Omental fat pad (tissue), 4 donors: ENCODE measurements around the gene STAG1. TPM values are rescaled to one million over a fixed set of nuclear protein-coding genes. Genes with fewer than 3 reads are reported as not detected.
"Not testable (repeated sequence)": the region's sequence is repeated elsewhere in the genome, so short reads cannot be mapped to it uniquely, and the experiment has no call there.

ENCODE experiments used
- ATAC-seq: fragments of 150-250 bp; one replicate; pipeline ENCODE4 v1.9.1; 2016; ENCODE audit warnings: mild to moderate bottlenecking, moderate library complexity; ENCODE audit not compliant: low FRiP score
- DNase-seq: peaks from one replicate; pipeline ENCODE4 v3.0.0-alpha.2; 2019; ENCODE audit warnings: low spot score
- CTCF ChIP-seq, 3 donors: fragments of 450-650 bp; IDR thresholded peaks; one replicate each; pipeline ENCODE4 v1.5.1; 2016 to 2017; ENCODE audit warnings: antibody characterized with exemption in 3 of 3, mild to moderate bottlenecking in 3 of 3, moderate library complexity in 2 of 3
- total RNA-seq, 4 donors: library from RNA; depleted of rRNA; stranded (reverse); fragments of >200 nt; gene quantifications; one replicate each; pipeline ENCODE4 v1.1.0, GENCODE V29; 2016

Gene STAG1
- total RNA-seq, 4 donors from 2014 or later = 37.6 to 57.5 (median 41.6) TPM

DNA sequence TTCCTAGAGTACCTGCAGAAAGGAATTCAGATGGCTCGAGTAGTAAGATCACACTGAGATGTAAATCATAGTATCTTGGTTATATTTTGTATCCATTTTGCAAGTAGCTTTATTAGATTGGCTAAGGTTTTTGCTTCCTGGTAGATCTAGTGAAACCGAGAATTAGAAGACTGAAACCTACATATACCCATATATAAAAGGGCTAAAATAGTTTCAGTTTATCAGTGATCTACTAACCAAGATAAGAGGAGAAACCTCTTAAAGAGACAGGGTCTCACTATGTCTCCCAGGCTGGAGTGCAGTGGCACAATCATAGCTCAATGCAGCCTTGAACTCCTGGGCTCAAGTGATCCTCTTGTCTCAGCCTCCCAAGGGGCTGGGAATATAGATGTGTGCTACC lies 366.7 kb downstream of the STAG1 start:
- no peak for TF ChIP-seq CTCF (IDR thresholded peaks at IDR 0.05)
- ATAC-seq (no peak), DNase-seq (no peak)

DNA sequence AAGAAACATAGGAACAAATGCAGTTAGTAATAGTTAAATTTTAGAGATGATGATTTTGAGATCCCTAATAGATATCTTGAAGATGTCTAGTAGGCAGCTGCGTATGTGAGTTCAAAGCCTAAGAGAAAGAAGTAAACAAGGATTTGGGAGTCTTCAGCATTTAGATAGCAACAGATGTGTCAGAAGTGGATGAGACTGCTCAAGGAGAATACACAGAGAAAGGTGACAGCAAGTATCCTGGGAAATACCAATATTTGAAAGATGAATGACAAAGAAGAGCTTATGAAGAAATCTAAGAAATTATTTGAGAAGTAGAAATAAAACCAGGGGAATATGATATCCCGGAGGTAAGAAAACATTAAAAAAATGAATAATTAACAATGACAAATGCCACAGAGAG lies 371.1 kb downstream of the STAG1 start:
- no peak for DNase-seq
- no peak for ATAC-seq
- no peak for TF ChIP-seq CTCF (IDR thresholded peaks at IDR 0.05)

DNA sequence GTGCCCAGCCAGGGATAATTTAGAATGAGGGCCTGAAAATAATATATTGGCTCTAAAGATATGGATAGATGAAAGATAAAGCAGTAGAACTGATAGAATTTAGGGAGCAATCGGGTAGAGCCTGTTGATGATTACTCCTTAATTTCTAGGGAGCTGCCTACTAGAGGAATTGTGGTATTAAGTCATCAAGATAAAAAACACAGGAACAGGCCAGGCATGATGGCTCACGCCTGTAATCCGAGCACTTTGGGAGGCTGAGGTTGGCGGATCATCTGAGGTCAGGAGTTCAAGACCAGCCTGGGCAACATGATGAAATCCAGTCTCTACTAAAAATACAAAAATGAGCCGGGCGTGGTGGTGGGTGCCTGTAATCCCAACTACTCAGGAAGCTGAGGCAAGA lies 371.6 kb downstream of the STAG1 start:
- no peak for TF ChIP-seq CTCF (IDR thresholded peaks at IDR 0.05)
- ATAC-seq (no peak), DNase-seq (no peak)

- ATAC-seq (no peak), DNase-seq (no peak)
- no peak for TF ChIP-seq CTCF (IDR thresholded peaks at IDR 0.05)
These were observed 374.2 kb downstream of the STAG1 start for GRCh38 chr3:136378011-136378410.

- TF ChIP-seq CTCF (IDR thresholded peaks at IDR 0.05) = no peak
- DNase-seq (no peak), ATAC-seq (no peak)
These were observed 374.7 kb downstream of the STAG1 start for GRCh38 chr3:136377508-136377907.

- not testable (repeated sequence) for ATAC-seq, DNase-seq
These were observed 376.4 kb downstream of the STAG1 start for GRCh38 chr3:136375800-136376199.

DNA sequence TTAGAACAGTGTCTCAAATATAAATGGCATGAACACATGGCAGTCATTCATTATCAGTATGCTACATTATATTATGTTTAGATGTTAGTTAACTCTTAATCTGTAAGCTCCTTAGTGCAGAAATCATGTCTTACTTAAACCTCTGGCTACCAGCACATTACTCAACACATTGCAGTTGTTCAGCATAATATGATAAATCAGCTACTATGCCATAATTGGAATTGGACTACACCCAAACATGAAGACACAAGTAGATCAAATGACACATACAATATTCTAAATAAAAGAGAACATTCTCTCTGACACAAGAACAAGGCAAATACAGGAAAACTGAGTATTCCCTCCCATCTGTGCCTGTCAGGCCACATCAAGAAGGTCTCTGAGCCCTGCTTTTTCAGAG lies 385.9 kb downstream of the STAG1 start:
- no peak for ATAC-seq
- no peak for TF ChIP-seq CTCF (IDR thresholded peaks at IDR 0.05)

DNA sequence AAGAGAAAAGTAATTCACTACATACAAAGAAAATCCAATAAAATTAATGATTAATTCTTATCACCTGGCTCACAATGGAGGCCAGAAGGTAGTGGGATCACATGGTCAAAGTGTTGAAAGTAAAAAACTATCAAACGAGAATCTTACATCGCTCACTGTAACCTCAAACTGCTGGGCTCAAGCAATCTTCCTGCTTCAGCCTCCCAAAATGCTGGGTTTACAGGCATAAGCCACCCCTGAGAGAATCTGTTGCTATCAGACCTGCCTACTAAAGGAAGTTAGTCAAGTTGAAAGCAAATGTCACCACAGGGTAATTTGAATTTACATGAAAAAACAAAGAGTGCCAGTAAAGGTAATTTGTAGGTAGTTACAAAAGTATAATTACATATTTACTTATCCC lies 398.7 kb downstream of the STAG1 start:
- DNase-seq (no peak), ATAC-seq (no peak)
- no peak for TF ChIP-seq CTCF (IDR thresholded peaks at IDR 0.05)

More for the DNA sequence above, 385.9 kb downstream of the STAG1 start:
- no peak for DNase-seq
